HEK293 (cell line): Measurements from ENCODE around the gene ITGA4.

Source experiments
- PBX3 ChIP-seq: sonication (generic); formaldehyde crosslinking; IDR thresholded peaks from 2 replicates; pipeline ENCODE4 v1.8.1; 2022; ENCODE audit warnings: mild to moderate bottlenecking, moderate library complexity, missing genetic modification reagents
- ZNF140 ChIP-seq: fragments of 450-650 bp; formaldehyde crosslinking; IDR thresholded peaks from 2 replicates; pipeline ENCODE4 v1.5.1; 2016; ENCODE audit warnings: missing biosample characterization, missing genetic modification characterization
- ZNF19 ChIP-seq: fragments of 450-650 bp; formaldehyde crosslinking; IDR thresholded peaks from 2 replicates; pipeline ENCODE4; 2016; ENCODE audit warnings: missing biosample characterization, missing genetic modification characterization, low read depth
- ZNF354C ChIP-seq: fragments of 450-650 bp; formaldehyde crosslinking; IDR thresholded peaks from 2 replicates; pipeline ENCODE4 v1.5.1; 2016; ENCODE audit warnings: missing biosample characterization, missing genetic modification characterization, low read depth, borderline replicate concordance
- ZNF501 ChIP-seq: fragments of 450-650 bp; formaldehyde crosslinking; IDR thresholded peaks from 2 replicates; pipeline ENCODE4 v1.5.1; 2016; ENCODE audit warnings: missing biosample characterization, missing genetic modification characterization
- TF ChIP-seq, protein P1 (sequence below): fragments of 450-650 bp; formaldehyde crosslinking; IDR thresholded peaks from 2 replicates; pipeline ENCODE4 v1.5.1; 2016; ENCODE audit warnings: missing biosample characterization, missing genetic modification characterization

- TF ChIP-seq ZNF501 (tag by site-specific recombination) (no peak), ZNF140 (tag by site-specific recombination) (no peak), PBX3 (CRISPR knock-in tag) (no peak), ZNF19 (tag by site-specific recombination) (no peak), ZNF354C (tag by site-specific recombination) (no peak)
- TF ChIP-seq, protein P1, sequence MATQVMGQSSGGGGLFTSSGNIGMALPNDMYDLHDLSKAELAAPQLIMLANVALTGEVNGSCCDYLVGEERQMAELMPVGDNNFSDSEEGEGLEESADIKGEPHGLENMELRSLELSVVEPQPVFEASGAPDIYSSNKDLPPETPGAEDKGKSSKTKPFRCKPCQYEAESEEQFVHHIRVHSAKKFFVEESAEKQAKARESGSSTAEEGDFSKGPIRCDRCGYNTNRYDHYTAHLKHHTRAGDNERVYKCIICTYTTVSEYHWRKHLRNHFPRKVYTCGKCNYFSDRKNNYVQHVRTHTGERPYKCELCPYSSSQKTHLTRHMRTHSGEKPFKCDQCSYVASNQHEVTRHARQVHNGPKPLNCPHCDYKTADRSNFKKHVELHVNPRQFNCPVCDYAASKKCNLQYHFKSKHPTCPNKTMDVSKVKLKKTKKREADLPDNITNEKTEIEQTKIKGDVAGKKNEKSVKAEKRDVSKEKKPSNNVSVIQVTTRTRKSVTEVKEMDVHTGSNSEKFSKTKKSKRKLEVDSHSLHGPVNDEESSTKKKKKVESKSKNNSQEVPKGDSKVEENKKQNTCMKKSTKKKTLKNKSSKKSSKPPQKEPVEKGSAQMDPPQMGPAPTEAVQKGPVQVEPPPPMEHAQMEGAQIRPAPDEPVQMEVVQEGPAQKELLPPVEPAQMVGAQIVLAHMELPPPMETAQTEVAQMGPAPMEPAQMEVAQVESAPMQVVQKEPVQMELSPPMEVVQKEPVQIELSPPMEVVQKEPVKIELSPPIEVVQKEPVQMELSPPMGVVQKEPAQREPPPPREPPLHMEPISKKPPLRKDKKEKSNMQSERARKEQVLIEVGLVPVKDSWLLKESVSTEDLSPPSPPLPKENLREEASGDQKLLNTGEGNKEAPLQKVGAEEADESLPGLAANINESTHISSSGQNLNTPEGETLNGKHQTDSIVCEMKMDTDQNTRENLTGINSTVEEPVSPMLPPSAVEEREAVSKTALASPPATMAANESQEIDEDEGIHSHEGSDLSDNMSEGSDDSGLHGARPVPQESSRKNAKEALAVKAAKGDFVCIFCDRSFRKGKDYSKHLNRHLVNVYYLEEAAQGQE (tag by site-specific recombination) = no peak
These were observed 106.0 kb downstream of the ITGA4 start for GRCh38 chr2:181563101-181563692.
